ENCODE measurements around the gene GAB3.

Gene GAB3

GRCh38 chrX:154749856-154750255, 1.0 kb downstream of the GAB3 start:
- no peak for DNase-seq

GRCh38 chrX:154748712-154749339, 2.1 kb downstream of the GAB3 start:
- no peak for DNase-seq

- DNase-seq, result no peak
These were observed 8.3 kb downstream of the GAB3 start for GRCh38 chrX:154742613-154743012.

GRCh38 chrX:154739952-154740465, 10.9 kb downstream of the GAB3 start:
- DNase-seq, result no peak

GRCh38 chrX:154738011-154738738, 12.7 kb downstream of the GAB3 start:
- DNase-seq, result no peak

GRCh38 chrX:154737136-154737535, 13.7 kb downstream of the GAB3 start:
- no peak for DNase-seq

- no peak for DNase-seq
These were observed 15.0 kb downstream of the GAB3 start for GRCh38 chrX:154735695-154736393.

GRCh38 chrX:154734061-154734781, 16.7 kb downstream of the GAB3 start:
- DNase-seq, result no peak

- DNase-seq, result no peak
These were observed 17.8 kb downstream of the GAB3 start for GRCh38 chrX:154733066-154733425.

- no peak for DNase-seq
These were observed 18.3 kb downstream of the GAB3 start for GRCh38 chrX:154732421-154733065.

- no peak for DNase-seq
These were observed 19.0 kb downstream of the GAB3 start for GRCh38 chrX:154731881-154732280.

GRCh38 chrX:154731184-154731583, 19.7 kb downstream of the GAB3 start:
- DNase-seq, result no peak

- no peak for DNase-seq
These were observed 20.5 kb downstream of the GAB3 start for GRCh38 chrX:154730253-154730891.

- DNase-seq, result no peak
These were observed 21.4 kb downstream of the GAB3 start for GRCh38 chrX:154729439-154729838.

GRCh38 chrX:154728431-154729190, 22.3 kb downstream of the GAB3 start:
- no peak for DNase-seq

GRCh38 chrX:154727871-154728270, 23.0 kb downstream of the GAB3 start:
- no peak for DNase-seq

- no peak for DNase-seq
These were observed 23.5 kb downstream of the GAB3 start for GRCh38 chrX:154727418-154727817.

- DNase-seq, result no peak
These were observed 25.7 kb downstream of the GAB3 start for GRCh38 chrX:154724993-154725756.

GRCh38 chrX:154721155-154721554, 29.7 kb downstream of the GAB3 start:
- DNase-seq, result no peak

- DNase-seq, result no peak
These were observed 30.8 kb downstream of the GAB3 start for GRCh38 chrX:154720067-154720466.

Measured in stimulated activated CD4-positive, alpha-beta T cell treated with anti-CD3 and anti-CD28 coated beads, Interleukin-4, amount 100 ng/mL, for 1 hour (primary cell).